SIG-M5 treated with dmso at 0.1 percent for 504 hours (cell line): ENCODE data around the gene RHOBTB1.

Source experiments
- DNase-seq: peaks from one replicate; lab custom pipeline; 2025; ENCODE audit not compliant: unreplicated experiment; lab: John Stamatoyannopoulos, UW

The RHOBTB1 gene

DNA sequence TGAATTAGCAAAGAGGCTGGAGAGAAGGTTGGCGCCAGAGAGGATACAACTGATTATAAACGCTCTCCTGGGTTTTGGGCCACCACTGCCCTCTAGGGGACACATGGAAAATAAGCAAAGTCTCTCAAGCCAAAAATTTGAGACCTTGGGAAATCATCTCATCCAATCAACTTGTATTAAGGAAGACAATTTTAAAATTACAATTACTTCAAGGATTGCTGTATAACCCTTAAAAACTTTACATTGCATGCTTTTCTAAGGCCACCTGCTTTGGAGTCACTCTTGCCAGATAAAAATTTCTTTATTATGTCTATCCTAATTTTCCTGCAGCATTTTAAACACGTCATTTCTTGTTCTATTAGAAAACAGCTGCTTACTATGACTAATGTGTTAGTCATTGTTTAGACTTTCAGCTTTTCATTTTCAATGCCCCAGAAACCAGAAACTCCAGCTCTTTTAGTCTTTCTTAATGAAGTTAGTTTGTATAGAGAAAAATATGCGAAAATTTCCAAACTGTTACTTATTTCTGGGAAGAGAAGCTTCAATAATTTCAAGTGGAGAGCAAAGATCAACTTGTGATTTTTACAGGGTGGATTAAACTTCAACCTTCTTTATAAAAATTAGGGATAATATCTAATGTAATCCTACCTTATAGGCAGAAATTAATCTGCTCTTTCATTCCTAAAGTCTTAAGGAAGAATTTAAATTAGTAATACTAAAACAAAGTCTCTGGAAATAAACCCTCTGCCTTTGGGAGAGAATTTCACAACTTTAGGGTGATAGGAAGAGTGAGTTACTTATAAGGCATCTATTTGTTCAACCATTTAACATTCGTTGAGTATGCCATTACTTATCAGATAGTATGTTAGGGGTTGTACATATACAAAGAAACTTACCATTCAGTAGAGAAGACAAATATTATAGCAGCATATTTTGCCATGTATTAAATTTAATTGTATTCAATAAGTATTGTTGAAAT lies 20.6 kb upstream of the RHOBTB1 start:
- DNase-seq: peak; percentile 40

- no peak for DNase-seq
These were observed 19.7 kb upstream of the RHOBTB1 start for GRCh38 chr10:60963441-60964256.

GRCh38 chr10:60962946-60963345 lies 19.0 kb upstream of the RHOBTB1 start:
- DNase-seq: no peak

GRCh38 chr10:60960913-60961312 lies 16.9 kb upstream of the RHOBTB1 start:
- no peak for DNase-seq

- DNase-seq: no peak
These were observed 16.0 kb upstream of the RHOBTB1 start for GRCh38 chr10:60960031-60960430.

- no peak for DNase-seq
These were observed 15.1 kb upstream of the RHOBTB1 start for GRCh38 chr10:60958892-60959601.

DNA sequence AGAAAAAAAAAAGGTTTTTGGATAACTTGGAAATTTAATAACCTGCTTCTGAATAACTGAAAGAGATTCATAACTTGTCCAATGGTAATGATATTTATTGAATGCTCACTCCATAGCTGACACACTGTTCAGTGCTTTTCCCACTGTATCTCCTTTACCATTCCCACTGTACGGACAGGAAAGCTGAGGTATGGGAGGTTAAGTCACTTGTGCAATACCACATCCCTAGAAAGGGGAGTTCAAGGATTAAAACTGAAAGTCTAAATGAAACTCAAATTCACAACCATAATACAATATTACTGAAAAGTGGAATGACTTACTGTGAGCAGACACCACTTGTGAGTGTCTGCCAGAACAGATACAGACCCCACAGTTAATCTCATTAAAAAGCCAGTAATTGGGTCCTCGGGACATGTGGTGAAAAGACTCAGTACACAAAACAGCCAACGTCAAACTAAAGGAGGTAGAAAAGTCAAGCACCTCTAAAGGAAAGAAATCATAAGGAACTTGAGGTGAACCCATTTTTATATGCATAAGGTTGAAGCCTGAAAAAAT lies 13.8 kb upstream of the RHOBTB1 start:
- no peak for DNase-seq

DNA sequence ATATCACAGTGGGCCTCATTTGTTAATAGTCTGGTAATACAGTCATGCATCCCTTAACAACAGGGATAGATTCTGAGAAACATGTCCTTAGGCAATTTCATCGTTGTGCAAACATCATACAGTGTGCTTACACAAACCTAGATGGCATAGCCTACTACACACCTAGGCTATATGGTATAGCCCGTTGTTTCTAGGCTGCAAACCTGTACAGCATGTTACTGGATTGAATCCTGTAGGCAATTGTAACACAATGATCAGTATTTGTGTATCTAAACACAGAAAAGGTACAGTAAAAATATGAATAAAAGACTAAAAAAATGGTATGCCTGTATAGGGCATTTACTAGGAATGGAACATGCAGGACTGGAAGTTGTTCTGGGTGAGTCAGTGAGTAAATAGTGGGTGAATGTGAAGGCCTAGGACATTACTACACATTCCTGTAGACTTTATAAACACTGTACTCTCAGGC lies 12.0 kb upstream of the RHOBTB1 start:
- no peak for DNase-seq

- no peak for DNase-seq
These were observed 11.3 kb upstream of the RHOBTB1 start for GRCh38 chr10:60955316-60955715.

DNA sequence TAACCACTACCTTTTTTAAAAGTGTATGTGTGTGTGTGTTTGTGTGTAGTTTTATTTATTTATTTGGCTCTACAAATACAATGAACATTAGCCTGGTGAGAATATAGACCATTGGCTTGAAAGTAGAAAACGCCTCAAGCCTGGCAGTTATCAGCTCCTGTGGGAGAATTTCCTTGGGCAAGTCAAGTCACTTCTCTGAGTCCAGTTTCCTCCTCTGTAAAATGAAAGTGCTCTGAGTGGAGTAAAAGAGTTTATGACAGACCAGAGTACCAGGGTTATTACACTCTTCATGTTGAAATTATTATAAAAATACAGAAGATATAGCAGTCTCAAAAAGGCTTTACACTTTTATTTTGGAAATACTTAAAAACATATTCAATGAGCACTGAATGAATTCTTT lies 10.1 kb upstream of the RHOBTB1 start:
- no peak for DNase-seq

- no peak for DNase-seq
These were observed 9.4 kb upstream of the RHOBTB1 start for GRCh38 chr10:60953420-60953819.

- no peak for DNase-seq
These were observed 8.8 kb upstream of the RHOBTB1 start for GRCh38 chr10:60952846-60953220.

DNA sequence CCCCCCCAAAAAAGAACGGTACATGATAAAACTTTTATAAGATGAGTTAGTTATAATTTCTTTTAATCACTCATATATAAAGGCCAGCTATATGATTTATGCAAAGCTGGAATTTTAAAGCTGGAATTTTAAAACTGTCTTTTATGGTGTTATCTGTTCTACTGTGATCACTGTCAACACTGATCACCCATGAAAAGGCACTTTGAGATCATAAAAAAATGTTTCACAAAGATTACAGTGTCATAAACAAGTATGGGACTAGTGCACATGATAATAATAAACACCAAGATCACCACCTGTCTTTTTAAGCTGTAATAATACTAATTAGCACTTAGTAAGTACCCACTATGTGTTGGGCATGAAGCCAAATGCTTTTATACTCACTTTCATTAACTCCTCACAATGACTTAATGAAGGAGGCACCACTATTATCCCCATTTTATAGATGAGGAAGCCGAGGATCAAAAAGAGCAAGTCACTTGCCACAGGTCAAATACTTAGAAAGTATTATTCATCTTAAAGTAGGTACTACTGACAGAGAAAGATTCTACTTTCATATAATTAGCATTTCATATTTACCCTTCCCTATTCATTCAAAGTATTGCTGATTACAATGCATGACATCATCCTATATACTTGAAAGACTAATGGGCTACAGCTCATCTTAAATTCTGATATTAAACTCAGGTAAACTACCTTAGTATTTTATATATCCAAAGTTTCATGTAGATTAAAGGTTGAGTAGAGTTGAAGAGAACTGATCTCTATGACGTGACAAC lies 8.3 kb upstream of the RHOBTB1 start:
- DNase-seq: no peak

GRCh38 chr10:60951272-60951724 lies 7.3 kb upstream of the RHOBTB1 start:
- DNase-seq: no peak

DNA sequence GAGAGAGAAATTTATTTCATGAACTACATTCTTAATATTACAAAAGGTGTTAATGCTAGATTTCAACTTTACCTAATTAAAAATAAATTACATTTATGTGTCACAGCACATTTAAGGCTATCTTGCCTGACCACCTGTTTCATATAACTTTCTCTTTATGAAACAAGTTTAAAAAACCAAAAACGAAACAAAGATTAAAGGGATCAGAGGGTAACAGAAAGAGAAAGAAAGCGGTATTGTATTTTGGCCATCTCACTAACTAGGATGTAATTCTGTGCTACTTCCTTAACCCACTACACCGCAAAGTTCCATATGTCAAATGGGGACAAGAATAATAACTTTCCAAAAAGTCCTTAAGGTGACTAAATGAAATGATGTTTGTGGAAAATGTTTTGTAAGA lies 6.3 kb upstream of the RHOBTB1 start:
- DNase-seq: no peak

DNA sequence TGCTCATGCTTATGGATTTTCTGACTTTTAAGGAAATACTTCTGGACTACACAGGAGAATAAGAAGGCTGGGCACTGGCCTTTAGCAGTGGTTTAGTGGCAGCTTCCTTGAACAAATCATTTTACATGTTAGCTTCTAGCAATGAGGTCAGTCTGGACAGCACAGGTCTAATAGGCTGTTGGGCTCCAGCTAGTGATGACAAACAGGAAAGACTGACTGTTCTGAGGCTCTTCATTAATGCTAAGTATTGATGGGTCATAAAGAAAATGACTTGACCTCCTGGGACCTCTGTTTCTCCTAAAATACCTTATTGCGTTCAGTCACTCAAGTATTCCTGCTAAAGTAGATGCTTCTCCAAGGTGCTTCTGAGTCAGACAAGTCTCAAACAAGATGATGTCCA lies 4.9 kb upstream of the RHOBTB1 start:
- DNase-seq: no peak

- no peak for DNase-seq
These were observed 919 bp upstream of the RHOBTB1 start for GRCh38 chr10:60944910-60945297.

- peak; percentile 3 for DNase-seq
These were observed 498 bp downstream of the RHOBTB1 start for GRCh38 chr10:60943316-60944057.

GRCh38 chr10:60942788-60943315 lies 1.1 kb downstream of the RHOBTB1 start:
- peak; percentile 33 for DNase-seq
